ENCODE data around the gene ZNF440.

DNA sequence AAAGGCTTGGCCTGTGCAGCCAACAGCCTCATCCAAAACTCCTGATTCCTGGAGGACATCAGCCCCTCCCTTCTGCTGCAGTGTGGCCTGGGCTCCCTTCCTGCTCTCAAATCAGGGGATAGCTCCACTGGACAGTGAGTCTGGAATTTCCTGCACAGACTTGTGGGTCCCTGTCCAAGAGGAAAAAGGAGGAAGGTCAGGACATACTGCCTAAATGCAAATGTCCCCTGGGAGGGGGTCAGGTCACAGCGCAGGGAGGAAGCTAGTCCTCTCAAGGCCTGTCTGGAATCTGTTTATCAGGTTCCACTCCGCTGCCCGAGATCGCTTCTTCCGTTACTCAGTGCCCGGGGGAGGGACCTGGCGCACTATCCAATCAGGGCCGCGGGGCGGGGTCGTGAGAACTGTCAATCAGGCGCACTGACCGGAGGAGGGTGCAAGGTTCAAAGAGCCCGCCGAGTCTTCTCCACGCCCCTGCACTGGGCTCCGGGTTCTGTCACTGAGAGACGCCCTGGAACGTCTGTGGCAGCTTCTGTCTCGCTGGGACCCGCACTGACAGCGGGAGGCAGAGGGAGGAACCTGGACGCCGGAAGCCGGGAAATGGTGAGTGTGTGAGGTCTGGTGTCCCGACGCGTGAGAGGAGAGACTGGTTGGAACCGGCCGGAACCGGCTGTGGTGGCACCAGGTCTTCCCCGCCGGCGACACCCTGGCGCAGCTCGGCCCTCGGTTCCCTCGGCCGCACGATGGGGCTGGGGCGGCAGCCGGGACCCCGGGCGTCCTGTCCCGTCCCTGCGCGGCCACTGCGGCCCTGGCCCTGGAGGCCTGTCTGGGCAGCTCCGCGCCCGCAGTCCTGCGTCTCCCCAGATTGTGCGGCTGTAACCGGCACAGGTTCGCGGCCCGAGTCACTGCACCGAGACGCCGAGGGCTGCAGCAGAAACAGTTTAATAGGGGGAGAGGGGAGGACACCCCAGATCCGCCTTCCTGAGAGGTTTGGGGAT is 47.2 kb upstream of the ZNF440 start, which contains the start of gene ZNF441:
- TF ChIP-seq, protein P1, sequence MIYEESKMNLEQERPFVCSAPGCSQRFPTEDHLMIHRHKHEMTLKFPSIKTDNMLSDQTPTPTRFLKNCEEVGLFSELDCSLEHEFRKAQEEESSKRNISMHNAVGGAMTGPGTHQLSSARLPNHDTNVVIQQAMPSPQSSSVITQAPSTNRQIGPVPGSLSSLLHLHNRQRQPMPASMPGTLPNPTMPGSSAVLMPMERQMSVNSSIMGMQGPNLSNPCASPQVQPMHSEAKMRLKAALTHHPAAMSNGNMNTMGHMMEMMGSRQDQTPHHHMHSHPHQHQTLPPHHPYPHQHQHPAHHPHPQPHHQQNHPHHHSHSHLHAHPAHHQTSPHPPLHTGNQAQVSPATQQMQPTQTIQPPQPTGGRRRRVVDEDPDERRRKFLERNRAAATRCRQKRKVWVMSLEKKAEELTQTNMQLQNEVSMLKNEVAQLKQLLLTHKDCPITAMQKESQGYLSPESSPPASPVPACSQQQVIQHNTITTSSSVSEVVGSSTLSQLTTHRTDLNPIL (CRISPR knock-in tag; IDR thresholded peaks at IDR 0.05; ENCODE audit: low read depth): no peak
- TF ChIP-seq, protein P2, sequence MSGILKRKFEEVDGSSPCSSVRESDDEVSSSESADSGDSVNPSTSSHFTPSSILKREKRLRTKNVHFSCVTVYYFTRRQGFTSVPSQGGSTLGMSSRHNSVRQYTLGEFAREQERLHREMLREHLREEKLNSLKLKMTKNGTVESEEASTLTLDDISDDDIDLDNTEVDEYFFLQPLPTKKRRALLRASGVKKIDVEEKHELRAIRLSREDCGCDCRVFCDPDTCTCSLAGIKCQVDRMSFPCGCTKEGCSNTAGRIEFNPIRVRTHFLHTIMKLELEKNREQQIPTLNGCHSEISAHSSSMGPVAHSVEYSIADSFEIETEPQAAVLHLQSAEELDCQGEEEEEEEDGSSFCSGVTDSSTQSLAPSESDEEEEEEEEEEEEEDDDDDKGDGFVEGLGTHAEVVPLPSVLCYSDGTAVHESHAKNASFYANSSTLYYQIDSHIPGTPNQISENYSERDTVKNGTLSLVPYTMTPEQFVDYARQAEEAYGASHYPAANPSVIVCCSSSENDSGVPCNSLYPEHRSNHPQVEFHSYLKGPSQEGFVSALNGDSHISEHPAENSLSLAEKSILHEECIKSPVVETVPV (CRISPR knock-in tag; IDR thresholded peaks at IDR 0.05): no peak
- TF ChIP-seq PATZ1 (CRISPR knock-in tag; IDR thresholded peaks at IDR 0.05; ENCODE audit: borderline replicate concordance) (no peak), CSDC2 (CRISPR knock-in tag; IDR thresholded peaks at IDR 0.05) (no peak), RARB (CRISPR knock-in tag; IDR thresholded peaks at IDR 0.05) (no peak), TCF4 (CRISPR knock-in tag; IDR thresholded peaks at IDR 0.05; ENCODE audit: borderline replicate concordance) (no peak; the same call in 1 of the 2 replicates), TOX (CRISPR knock-in tag; IDR thresholded peaks at IDR 0.05; ENCODE audit: borderline replicate concordance) (no peak), ZC3H10 (CRISPR knock-in tag; IDR thresholded peaks at IDR 0.05) (no peak), ZFP30 (CRISPR knock-in tag; IDR thresholded peaks at IDR 0.05) (no peak), ZFP3 (CRISPR knock-in tag; IDR thresholded peaks at IDR 0.05) (no peak)
